HEK293 (cell line): Measurements from ENCODE around the gene PHKA2.

Source experiments
- CTCF ChIA-PET: fragments of 350-600 bp; formaldehyde crosslinking; extraction: SDS; loops from one replicate; lab custom pipeline; 2021; ENCODE audit warnings: antibody characterized with exemption; lab: Yijun Ruan, JAX
- POLR2A ChIA-PET: fragments of 300-600 bp; formaldehyde crosslinking; extraction: SDS; loops from one replicate; lab custom pipeline; 2020; ENCODE audit warnings: antibody characterized with exemption, inconsistent platforms; lab: Yijun Ruan, JAX
- H3K27ac ChIP-seq: fragments of 200-500 bp; sonication (Bioruptor generic); 2 replicates; pipeline ENCODE4 v1.5.1; 2014; ENCODE audit warnings: low read depth, low read length, control low read depth, inconsistent platforms; ENCODE audit errors: extremely low read depth
- H3K36me3 ChIP-seq, 2 experiments: fragments of 200-500 bp in 1 of 2; sonication (Bioruptor generic) in 1 of 2; 1 replicate in 1 of 2; 2 replicates in 1 of 2; pipeline ENCODE4 v1.5.1; 2014 to 2017; ENCODE audit warnings: inconsistent platforms in 2 of 2, low read length in 2 of 2; ENCODE audit not compliant: control insufficient read depth in 2 of 2, insufficient read depth in 1 of 2
- H3K4me1 ChIP-seq: fragments of 200-500 bp; sonication (Bioruptor generic); 2 replicates; pipeline ENCODE4 v1.5.1; 2014; ENCODE audit warnings: mild to moderate bottlenecking, low read length, inconsistent platforms; ENCODE audit not compliant: control insufficient read depth, insufficient read depth
- H3K4me3 ChIP-seq: 2 replicates; pipeline ENCODE4 v1.5.1; 2011; ENCODE audit warnings: low read depth, mild to moderate bottlenecking, control low read depth, low read length, moderate library complexity
- H3K9me3 ChIP-seq: fragments of 200-500 bp; sonication (Bioruptor generic); 2 replicates; pipeline ENCODE4 v1.5.1; 2014; ENCODE audit warnings: low read depth, low read length, inconsistent platforms; ENCODE audit not compliant: control insufficient read depth, insufficient read depth
- GFI1B ChIP-seq: fragments of 450-650 bp; formaldehyde crosslinking; IDR thresholded peaks from 2 replicates; pipeline ENCODE4 v1.5.1; 2016; ENCODE audit warnings: missing biosample characterization, missing genetic modification characterization
- KLF10 ChIP-seq: fragments of 450-650 bp; IDR thresholded peaks from 2 replicates; pipeline ENCODE4 v1.5.1; 2018; ENCODE audit warnings: missing biosample characterization, mild to moderate bottlenecking, missing genetic modification characterization
- KLF16 ChIP-seq: fragments of 450-650 bp; formaldehyde crosslinking; IDR thresholded peaks from 2 replicates; pipeline ENCODE4 v1.5.1; 2017; ENCODE audit warnings: missing biosample characterization, missing genetic modification characterization
- WT1 ChIP-seq: fragments of 450-650 bp; formaldehyde crosslinking; IDR thresholded peaks from 2 replicates; pipeline ENCODE4 v1.5.1; 2016; ENCODE audit warnings: missing biosample characterization, missing genetic modification characterization
- ZBTB20 ChIP-seq: fragments of 450-650 bp; formaldehyde crosslinking; IDR thresholded peaks from 2 replicates; pipeline ENCODE4 v1.5.1; 2016; ENCODE audit warnings: missing biosample characterization, missing genetic modification characterization
- ZNF23 ChIP-seq: fragments of 450-650 bp; formaldehyde crosslinking; IDR thresholded peaks from 2 replicates; pipeline ENCODE4 v1.5.1; 2016; ENCODE audit warnings: missing biosample characterization, missing genetic modification characterization, borderline replicate concordance
- ZNF239 ChIP-seq: fragments of 450-650 bp; formaldehyde crosslinking; IDR thresholded peaks from 2 replicates; pipeline ENCODE4 v1.5.1; 2016; ENCODE audit warnings: missing biosample characterization, missing genetic modification characterization
- ZNF302 ChIP-seq: fragments of 450-650 bp; formaldehyde crosslinking; IDR thresholded peaks from 2 replicates; pipeline ENCODE4 v1.5.1; 2016; ENCODE audit warnings: missing biosample characterization, missing genetic modification characterization, low read depth
- ZNF473 ChIP-seq: fragments of 450-650 bp; formaldehyde crosslinking; IDR thresholded peaks from 2 replicates; pipeline ENCODE4 v1.5.1; 2017; ENCODE audit warnings: missing biosample characterization, missing genetic modification characterization
- ZNF596 ChIP-seq: fragments of 450-650 bp; IDR thresholded peaks from 2 replicates; pipeline ENCODE4 v1.5.0; 2018; ENCODE audit warnings: missing biosample characterization, mild to moderate bottlenecking, missing genetic modification characterization, moderate library complexity
- ZNF600 ChIP-seq: fragments of 450-650 bp; formaldehyde crosslinking; IDR thresholded peaks from 2 replicates; pipeline ENCODE4 v1.5.1; 2016; ENCODE audit warnings: missing biosample characterization, missing genetic modification characterization
- ZNF777 ChIP-seq: fragments of 450-650 bp; formaldehyde crosslinking; IDR thresholded peaks from 2 replicates; pipeline ENCODE4 v1.5.1; 2017; ENCODE audit warnings: missing biosample characterization, missing genetic modification characterization, borderline replicate concordance
- TF ChIP-seq, protein P1 (sequence below): fragments of 450-650 bp; formaldehyde crosslinking; IDR thresholded peaks from 2 replicates; pipeline ENCODE4 v1.5.1; 2016; ENCODE audit warnings: missing biosample characterization, missing genetic modification characterization
- TF ChIP-seq, protein P2 (sequence below): fragments of 450-650 bp; formaldehyde crosslinking; IDR thresholded peaks from 2 replicates; pipeline ENCODE4 v1.5.1; 2016; ENCODE audit warnings: missing biosample characterization, missing genetic modification characterization
- TF ChIP-seq, protein P3 (sequence below): fragments of 450-650 bp; formaldehyde crosslinking; IDR thresholded peaks from 2 replicates; pipeline ENCODE4 v1.5.1; 2016; ENCODE audit warnings: missing biosample characterization, missing genetic modification characterization
- TF ChIP-seq, protein P4 (sequence below): fragments of 450-650 bp; formaldehyde crosslinking; IDR thresholded peaks from 2 replicates; pipeline ENCODE4; 2016; ENCODE audit warnings: missing biosample characterization, missing genetic modification characterization
- TF ChIP-seq, protein P5 (sequence below): fragments of 450-650 bp; formaldehyde crosslinking; IDR thresholded peaks from 2 replicates; pipeline ENCODE4 v1.5.1; 2016; ENCODE audit warnings: missing biosample characterization, missing genetic modification characterization
- TF ChIP-seq, protein P6 (sequence below): fragments of 450-650 bp; formaldehyde crosslinking; IDR thresholded peaks from 2 replicates; pipeline ENCODE4 v1.5.1; 2016; ENCODE audit warnings: missing biosample characterization, missing genetic modification characterization
- TF ChIP-seq, protein P7 (sequence below): fragments of 450-650 bp; formaldehyde crosslinking; IDR thresholded peaks from 2 replicates; pipeline ENCODE4 v1.5.1; 2016; ENCODE audit warnings: missing biosample characterization, missing genetic modification characterization, low read depth
- TF ChIP-seq, protein P8 (sequence below): IDR thresholded peaks from 2 replicates; pipeline ENCODE4 v1.6.1; 2011; ENCODE audit warnings: mild to moderate bottlenecking, low read depth, low read length, borderline replicate concordance

PHKA2 gene

DNA sequence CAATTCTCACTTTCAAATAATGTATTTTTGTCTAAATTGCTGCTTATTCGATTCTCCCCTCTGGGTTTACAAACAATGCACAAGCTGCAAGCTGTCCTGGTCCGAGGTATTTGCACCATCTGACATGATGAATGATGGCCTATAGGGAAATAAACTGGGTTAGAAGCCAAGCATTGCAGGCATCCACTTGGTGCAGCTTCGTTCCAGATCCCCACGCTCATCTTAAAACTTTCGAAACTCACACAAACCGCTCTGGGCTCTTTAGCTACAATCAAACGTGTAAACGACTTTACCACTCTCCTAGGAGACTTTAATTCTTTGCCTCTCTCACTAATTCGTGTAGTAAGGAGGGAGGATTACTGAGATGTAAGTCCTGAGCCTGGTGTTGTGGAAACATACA, 19.0 kb downstream of the PHKA2 start (continued):
- TF ChIP-seq WT1 (tag by site-specific recombination), result no peak
- TF ChIP-seq, protein P1, sequence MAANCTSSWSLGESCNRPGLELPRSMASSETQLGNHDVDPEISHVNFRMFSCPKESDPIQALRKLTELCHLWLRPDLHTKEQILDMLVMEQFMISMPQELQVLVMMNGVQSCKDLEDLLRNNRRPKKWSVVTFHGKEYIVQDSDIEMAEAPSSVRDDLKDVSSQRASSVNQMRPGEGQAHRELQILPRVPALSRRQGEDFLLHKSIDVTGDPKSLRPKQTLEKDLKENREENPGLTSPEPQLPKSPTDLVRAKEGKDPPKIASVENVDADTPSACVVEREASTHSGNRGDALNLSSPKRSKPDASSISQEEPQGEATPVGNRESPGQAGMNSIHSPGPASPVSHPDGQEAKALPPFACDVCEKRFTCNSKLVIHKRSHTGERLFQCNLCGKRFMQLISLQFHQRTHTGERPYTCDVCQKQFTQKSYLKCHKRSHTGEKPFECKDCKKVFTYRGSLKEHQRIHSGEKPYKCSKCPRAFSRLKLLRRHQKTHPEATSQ (tag by site-specific recombination), result no peak
- TF ChIP-seq, protein P2, sequence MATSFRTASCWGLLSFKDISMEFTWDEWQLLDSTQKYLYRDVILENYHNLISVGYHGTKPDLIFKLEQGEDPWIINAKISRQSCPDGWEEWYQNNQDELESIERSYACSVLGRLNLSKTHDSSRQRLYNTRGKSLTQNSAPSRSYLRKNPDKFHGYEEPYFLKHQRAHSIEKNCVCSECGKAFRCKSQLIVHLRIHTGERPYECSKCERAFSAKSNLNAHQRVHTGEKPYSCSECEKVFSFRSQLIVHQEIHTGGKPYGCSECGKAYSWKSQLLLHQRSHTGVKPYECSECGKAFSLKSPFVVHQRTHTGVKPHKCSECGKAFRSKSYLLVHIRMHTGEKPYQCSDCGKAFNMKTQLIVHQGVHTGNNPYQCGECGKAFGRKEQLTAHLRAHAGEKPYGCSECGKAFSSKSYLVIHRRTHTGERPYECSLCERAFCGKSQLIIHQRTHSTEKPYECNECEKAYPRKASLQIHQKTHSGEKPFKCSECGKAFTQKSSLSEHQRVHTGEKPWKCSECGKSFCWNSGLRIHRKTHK, result no peak
- TF ChIP-seq ZNF473 (tag by site-specific recombination), result no peak
- TF ChIP-seq, protein P3, sequence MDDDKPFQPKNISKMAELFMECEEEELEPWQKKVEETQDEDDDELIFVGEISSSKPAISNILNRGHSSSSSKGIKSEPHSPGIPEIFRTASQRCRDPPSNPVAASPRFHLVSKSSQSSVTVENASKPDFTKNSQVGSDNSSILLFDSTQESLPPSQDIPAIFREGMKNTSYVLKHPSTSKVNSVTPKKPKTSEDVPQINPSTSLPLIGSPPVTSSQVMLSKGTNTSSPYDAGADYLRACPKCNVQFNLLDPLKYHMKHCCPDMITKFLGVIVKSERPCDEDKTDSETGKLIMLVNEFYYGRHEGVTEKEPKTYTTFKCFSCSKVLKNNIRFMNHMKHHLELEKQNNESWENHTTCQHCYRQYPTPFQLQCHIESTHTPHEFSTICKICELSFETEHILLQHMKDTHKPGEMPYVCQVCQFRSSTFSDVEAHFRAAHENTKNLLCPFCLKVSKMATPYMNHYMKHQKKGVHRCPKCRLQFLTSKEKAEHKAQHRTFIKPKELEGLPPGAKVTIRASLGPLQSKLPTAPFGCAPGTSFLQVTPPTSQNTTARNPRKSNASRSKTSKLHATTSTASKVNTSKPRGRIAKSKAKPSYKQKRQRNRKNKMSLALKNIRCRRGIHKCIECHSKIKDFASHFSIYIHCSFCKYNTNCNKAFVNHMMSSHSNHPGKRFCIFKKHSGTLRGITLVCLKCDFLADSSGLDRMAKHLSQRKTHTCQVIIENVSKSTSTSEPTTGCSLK (tag by site-specific recombination), result no peak
- TF ChIP-seq, protein P4, sequence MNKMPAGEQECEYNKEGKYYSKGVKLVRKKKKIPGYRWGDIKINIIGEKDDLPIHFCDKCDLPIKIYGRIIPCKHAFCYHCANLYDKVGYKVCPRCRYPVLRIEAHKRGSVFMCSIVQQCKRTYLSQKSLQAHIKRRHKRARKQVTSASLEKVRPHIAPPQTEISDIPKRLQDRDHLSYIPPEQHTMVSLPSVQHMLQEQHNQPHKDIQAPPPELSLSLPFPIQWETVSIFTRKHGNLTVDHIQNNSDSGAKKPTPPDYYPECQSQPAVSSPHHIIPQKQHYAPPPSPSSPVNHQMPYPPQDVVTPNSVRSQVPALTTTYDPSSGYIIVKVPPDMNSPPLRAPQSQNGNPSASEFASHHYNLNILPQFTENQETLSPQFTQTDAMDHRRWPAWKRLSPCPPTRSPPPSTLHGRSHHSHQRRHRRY, result no peak
- TF ChIP-seq, all 188 proteins: peak for 0

DNA sequence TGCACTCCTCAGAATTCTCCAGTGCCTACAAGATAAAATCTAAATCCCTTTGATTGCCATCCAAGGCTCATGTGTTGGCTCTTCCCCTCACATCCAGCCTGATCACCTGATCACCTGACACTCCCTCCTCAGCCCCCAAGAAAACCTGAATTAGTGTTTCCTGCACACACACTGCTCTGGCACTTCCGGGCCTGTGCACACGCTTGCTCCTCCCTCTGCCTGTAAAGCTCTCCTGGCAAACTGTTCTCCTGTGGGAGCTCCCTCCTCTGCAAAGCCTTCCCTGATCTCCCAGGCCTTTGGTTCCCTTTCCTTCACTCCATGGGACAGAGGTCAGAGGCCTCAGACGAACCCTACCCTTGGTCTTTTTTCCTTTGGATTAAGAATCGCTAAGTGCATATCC, 19.9 kb downstream of the PHKA2 start:
- no peak overlapping the region for H3K4me3 ChIP-seq
- TF ChIP-seq, protein P5, sequence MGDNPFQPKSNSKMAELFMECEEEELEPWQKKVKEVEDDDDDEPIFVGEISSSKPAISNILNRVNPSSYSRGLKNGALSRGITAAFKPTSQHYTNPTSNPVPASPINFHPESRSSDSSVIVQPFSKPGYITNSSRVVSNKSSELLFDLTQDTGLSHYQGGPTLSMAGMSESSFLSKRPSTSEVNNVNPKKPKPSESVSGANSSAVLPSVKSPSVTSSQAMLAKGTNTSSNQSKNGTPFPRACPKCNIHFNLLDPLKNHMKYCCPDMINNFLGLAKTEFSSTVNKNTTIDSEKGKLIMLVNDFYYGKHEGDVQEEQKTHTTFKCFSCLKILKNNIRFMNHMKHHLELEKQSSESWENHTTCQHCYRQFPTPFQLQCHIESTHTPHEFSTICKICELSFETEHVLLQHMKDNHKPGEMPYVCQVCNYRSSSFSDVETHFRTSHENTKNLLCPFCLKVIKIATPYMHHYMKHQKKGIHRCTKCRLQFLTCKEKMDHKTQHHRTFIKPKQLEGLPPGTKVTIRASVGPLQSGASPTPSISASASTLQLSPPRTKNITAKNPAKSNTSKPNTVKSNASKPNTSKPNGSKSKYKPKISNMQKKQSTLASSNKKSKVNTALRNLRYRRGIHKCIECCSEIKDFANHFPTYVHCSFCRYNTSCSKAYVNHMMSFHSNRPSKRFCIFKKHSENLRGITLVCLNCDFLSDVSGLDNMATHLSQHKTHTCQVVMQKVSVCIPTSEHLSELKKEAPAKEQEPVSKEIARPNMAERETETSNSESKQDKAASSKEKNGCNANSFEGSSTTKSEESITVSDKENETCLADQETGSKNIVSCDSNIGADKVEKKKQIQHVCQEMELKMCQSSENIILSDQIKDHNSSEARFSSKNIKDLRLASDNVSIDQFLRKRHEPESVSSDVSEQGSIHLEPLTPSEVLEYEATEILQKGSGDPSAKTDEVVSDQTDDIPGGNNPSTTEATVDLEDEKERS, result no peak
- TF ChIP-seq ZBTB20 (tag by site-specific recombination), result no peak
- TF ChIP-seq KLF16 (tag by site-specific recombination), result no peak
- TF ChIP-seq GFI1B (tag by site-specific recombination), result no peak
- no peak for TF ChIP-seq ZNF777 (tag by site-specific recombination)
- TF ChIP-seq ZNF302 (tag by site-specific recombination), result no peak
- no peak for TF ChIP-seq KLF10 (tag by site-specific recombination)
- no peak for TF ChIP-seq ZNF600 (tag by site-specific recombination)
- TF ChIP-seq, protein P6, sequence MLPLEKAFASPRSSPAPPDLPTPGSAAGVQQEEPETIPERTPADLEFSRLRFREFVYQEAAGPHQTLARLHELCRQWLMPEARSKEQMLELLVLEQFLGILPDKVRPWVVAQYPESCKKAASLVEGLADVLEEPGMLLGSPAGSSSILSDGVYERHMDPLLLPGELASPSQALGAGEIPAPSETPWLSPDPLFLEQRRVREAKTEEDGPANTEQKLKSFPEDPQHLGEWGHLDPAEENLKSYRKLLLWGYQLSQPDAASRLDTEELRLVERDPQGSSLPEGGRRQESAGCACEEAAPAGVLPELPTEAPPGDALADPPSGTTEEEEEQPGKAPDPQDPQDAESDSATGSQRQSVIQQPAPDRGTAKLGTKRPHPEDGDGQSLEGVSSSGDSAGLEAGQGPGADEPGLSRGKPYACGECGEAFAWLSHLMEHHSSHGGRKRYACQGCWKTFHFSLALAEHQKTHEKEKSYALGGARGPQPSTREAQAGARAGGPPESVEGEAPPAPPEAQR (tag by site-specific recombination), result no peak
- TF ChIP-seq, protein P7, sequence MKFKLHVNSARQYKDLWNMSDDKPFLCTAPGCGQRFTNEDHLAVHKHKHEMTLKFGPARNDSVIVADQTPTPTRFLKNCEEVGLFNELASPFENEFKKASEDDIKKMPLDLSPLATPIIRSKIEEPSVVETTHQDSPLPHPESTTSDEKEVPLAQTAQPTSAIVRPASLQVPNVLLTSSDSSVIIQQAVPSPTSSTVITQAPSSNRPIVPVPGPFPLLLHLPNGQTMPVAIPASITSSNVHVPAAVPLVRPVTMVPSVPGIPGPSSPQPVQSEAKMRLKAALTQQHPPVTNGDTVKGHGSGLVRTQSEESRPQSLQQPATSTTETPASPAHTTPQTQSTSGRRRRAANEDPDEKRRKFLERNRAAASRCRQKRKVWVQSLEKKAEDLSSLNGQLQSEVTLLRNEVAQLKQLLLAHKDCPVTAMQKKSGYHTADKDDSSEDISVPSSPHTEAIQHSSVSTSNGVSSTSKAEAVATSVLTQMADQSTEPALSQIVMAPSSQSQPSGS (tag by site-specific recombination), result no peak
- TF ChIP-seq ZNF596 (tag by site-specific recombination), result no peak
- no peak for TF ChIP-seq ZNF239 (tag by site-specific recombination)
- TF ChIP-seq, protein P8, sequence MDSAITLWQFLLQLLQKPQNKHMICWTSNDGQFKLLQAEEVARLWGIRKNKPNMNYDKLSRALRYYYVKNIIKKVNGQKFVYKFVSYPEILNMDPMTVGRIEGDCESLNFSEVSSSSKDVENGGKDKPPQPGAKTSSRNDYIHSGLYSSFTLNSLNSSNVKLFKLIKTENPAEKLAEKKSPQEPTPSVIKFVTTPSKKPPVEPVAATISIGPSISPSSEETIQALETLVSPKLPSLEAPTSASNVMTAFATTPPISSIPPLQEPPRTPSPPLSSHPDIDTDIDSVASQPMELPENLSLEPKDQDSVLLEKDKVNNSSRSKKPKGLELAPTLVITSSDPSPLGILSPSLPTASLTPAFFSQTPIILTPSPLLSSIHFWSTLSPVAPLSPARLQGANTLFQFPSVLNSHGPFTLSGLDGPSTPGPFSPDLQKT, result no peak
- TF ChIP-seq ZNF23 (tag by site-specific recombination), result no peak
- CTCF ChIA-PET, result interaction anchor here (1.5 kb wide), 1 partner anchor 371 kb away, joined by 3 read pairs; no protein-coding TSS in a partner anchor
- no peaks in the 10 kb centered on the region for H3K4me1 ChIP-seq
- no peaks in the 10 kb centered on the region for H3K36me3 ChIP-seq
- POLR2A ChIA-PET, result no interaction called here
- no peak overlapping the region for H3K27ac ChIP-seq
- H3K9me3 ChIP-seq, result no peaks in the 10 kb centered on the region; the same call in 1 of the 2 replicates
